ENCODE results near the gene MRPL24. TPM values are rescaled to one million over a fixed set of nuclear protein-coding genes. Genes with fewer than 3 reads are reported as not detected.

The MRPL24 gene
- total and polyA plus RNA-seq, 2 of the 13 experiments (the other 11 are each of a cell fraction or from before 2014, with no cell fraction given), result 38.1 to 42.9 TPM

GRCh38 chr1:156740741-156741480, at the start of gene MRPL24 (continued):
- TF ChIP-seq ZNF101 (CRISPR knock-in tag; IDR thresholded peaks at IDR 0.05; ENCODE audit: borderline replicate concordance, low read depth), result no peak
- peak; percentile 93 for TF ChIP-seq MED8 (CRISPR knock-in tag; IDR thresholded peaks at IDR 0.05; ENCODE audit: insufficient replicate concordance)
- peak; percentile 62 for TF ChIP-seq SP4 (CRISPR knock-in tag; IDR thresholded peaks at IDR 0.05)
- TF ChIP-seq ZNF562 (CRISPR knock-in tag; IDR thresholded peaks at IDR 0.05; ENCODE audit: borderline replicate concordance), result no peak
- TF ChIP-seq ZBTB10 (CRISPR knock-in tag; IDR thresholded peaks at IDR 0.05; ENCODE audit: borderline replicate concordance), result 0 out of 2 replicates have a peak, but pooled peaks have one; percentile 19
- peak; percentile 43; the same call in 1 of the 2 replicates for TF ChIP-seq MEIS1 (CRISPR knock-in tag; IDR thresholded peaks at IDR 0.05; ENCODE audit: borderline replicate concordance)
- no peak for TF ChIP-seq HMG20A (CRISPR knock-in tag; IDR thresholded peaks at IDR 0.05; ENCODE audit: borderline replicate concordance)
- no peak for TF ChIP-seq IKZF1 (IDR thresholded peaks at IDR 0.05)
- TF ChIP-seq ZNF746 (CRISPR knock-in tag; IDR thresholded peaks at IDR 0.05), result peak; percentile 78; the same call in 1 of the 2 replicates
- no peak for TF ChIP-seq PPARG (CRISPR knock-in tag; conservative IDR thresholded peaks at IDR 0.05)
- TF ChIP-seq ZNF749 (CRISPR knock-in tag; IDR thresholded peaks at IDR 0.05; ENCODE audit: borderline replicate concordance), result no peak
- TF ChIP-seq BCL6 (CRISPR knock-in tag; IDR thresholded peaks at IDR 0.05), result peak; percentile 58; the same call in 1 of the 2 replicates
- TF ChIP-seq THYN1 (CRISPR knock-in tag; IDR thresholded peaks at IDR 0.05; ENCODE audit: borderline replicate concordance, low read depth), result no peak
- no peak for TF ChIP-seq ZNF672 (CRISPR knock-in tag; IDR thresholded peaks at IDR 0.05)
- 0 out of 2 replicates have a peak, but pooled peaks have one; percentile 91 for TF ChIP-seq RARG (CRISPR knock-in tag; IDR thresholded peaks at IDR 0.05; ENCODE audit: low read depth)
- TF ChIP-seq PTBP1 (IDR thresholded peaks at IDR 0.05; ENCODE audit: low read depth, low read length, poor library complexity, severe bottlenecking), result no peak
- peak; percentile 83; the same call in 1 of the 2 replicates for TF ChIP-seq SNAPC2 (CRISPR knock-in tag; IDR thresholded peaks at IDR 0.05)
- TF ChIP-seq ZNF770 (CRISPR knock-in tag; IDR thresholded peaks at IDR 0.05), result 0 out of 2 replicates have a peak, but pooled peaks have one; percentile 60
- TF ChIP-seq ZBTB42 (CRISPR knock-in tag; IDR thresholded peaks at IDR 0.05), result no peak
- peak; percentile 93; the same call in 1 of the 2 replicates for TF ChIP-seq ZNF350 (CRISPR knock-in tag; IDR thresholded peaks at IDR 0.05; ENCODE audit: borderline replicate concordance, low read depth)
- TF ChIP-seq RAD21 (CRISPR knock-in tag; IDR thresholded peaks at IDR 0.05), result 0 out of 2 replicates have a peak, but pooled peaks have one; percentile 35
- peak; percentile 97 for TF ChIP-seq HIVEP1 (CRISPR knock-in tag; IDR thresholded peaks at IDR 0.05)
- no peak for TF ChIP-seq CREB3 (CRISPR knock-in tag; IDR thresholded peaks at IDR 0.05)
- TF ChIP-seq ATF5 (CRISPR knock-in tag; IDR thresholded peaks at IDR 0.05; ENCODE audit: low read depth), result no peak

All from HepG2 (cell line).